Liver (tissue), 9 donors: ENCODE data around the gene CHRNA4. TPM values are rescaled to one million over a fixed set of nuclear protein-coding genes. Genes with fewer than 3 reads are reported as not detected.

Experiments
- DNase-seq: peaks from one replicate; pipeline ENCODE4 v3.0.0-alpha.2; 2017; ENCODE audit warnings: low spot score
- H3K27ac ChIP-seq, 2 donors: one replicate each; pipeline ENCODE4 v1.7.0; 2013; ENCODE audit warnings: inconsistent platforms in 2 of 2, low read length in 2 of 2, control low read depth in 1 of 2, low read depth in 1 of 2, mild to moderate bottlenecking in 1 of 2
- H3K27me3 ChIP-seq, 4 donors: one replicate each; pipeline versions ENCODE4 v1.6.1 to v1.7.0; 2013; ENCODE audit warnings: low read length in 3 of 4, inconsistent platforms in 1 of 4, mild to moderate bottlenecking in 1 of 4, moderate library complexity in 1 of 4; ENCODE audit not compliant: control insufficient read depth in 4 of 4, insufficient read depth in 4 of 4
- H3K36me3 ChIP-seq, 4 donors: one replicate each; pipeline versions ENCODE4 v1.6.1 to v1.7.0; 2013; ENCODE audit warnings: low read length in 3 of 4, mild to moderate bottlenecking in 3 of 4, low read depth in 1 of 4, moderate library complexity in 1 of 4; ENCODE audit not compliant: control insufficient read depth in 4 of 4, insufficient read depth in 3 of 4
- H3K4me1 ChIP-seq, 4 donors: one replicate each; pipeline versions ENCODE4 v1.6.1 to v1.7.0; 2013; ENCODE audit warnings: low read length in 3 of 4, mild to moderate bottlenecking in 3 of 4, moderate library complexity in 1 of 4; ENCODE audit not compliant: control insufficient read depth in 4 of 4, insufficient read depth in 4 of 4
- H3K4me3 ChIP-seq, 3 donors: one replicate each; pipeline versions ENCODE4 v1.6.1 to v1.7.0; 2013; ENCODE audit warnings: low read length in 3 of 3, control low read depth in 1 of 3, low read depth in 1 of 3, mild to moderate bottlenecking in 1 of 3
- H3K9ac ChIP-seq, 2 donors: one replicate each; pipeline ENCODE4 v1.7.0; 2013; ENCODE audit warnings: low read length in 2 of 2, mild to moderate bottlenecking in 2 of 2, moderate library complexity in 2 of 2, control low read depth in 1 of 2, low read depth in 1 of 2
- H3K9me3 ChIP-seq, 4 donors: one replicate each; pipeline versions ENCODE4 v1.6.1 to v1.7.0; 2013; ENCODE audit warnings: low read length in 3 of 4; ENCODE audit not compliant: control insufficient read depth in 4 of 4
- ATF3 ChIP-seq: IDR thresholded peaks from 2 replicates; pipeline ENCODE4 v1.6.1; 2016; ENCODE audit warnings: antibody characterized with exemption
- CTCF ChIP-seq: fragments of 150-350 bp; IDR thresholded peaks from 2 replicates; pipeline ENCODE4 v1.5.1; 2017; ENCODE audit warnings: improper control_type of control experiment, low read depth, low read length; ENCODE audit not compliant: missing input control
- EGR1 ChIP-seq, 2 donors: IDR thresholded peaks; 2 replicates each; pipeline ENCODE4 v1.6.1; 2016 to 2018; ENCODE audit warnings: antibody characterized with exemption in 2 of 2, low read depth in 2 of 2
- FOXA1 ChIP-seq: IDR thresholded peaks from 2 replicates; pipeline ENCODE4 v1.6.1; 2016; ENCODE audit warnings: antibody characterized with exemption
- FOXA2 ChIP-seq: IDR thresholded peaks from 2 replicates; pipeline ENCODE4 v1.6.1; 2016; ENCODE audit warnings: antibody characterized with exemption
- GABPA ChIP-seq, 2 donors: IDR thresholded peaks in 1 of 2; conservative IDR thresholded peaks in 1 of 2; 2 replicates each; pipeline ENCODE4 v1.6.1; 2016; ENCODE audit warnings: antibody characterized with exemption in 2 of 2, mild to moderate bottlenecking in 1 of 2, moderate library complexity in 1 of 2
- HNF4A ChIP-seq, 2 donors: conservative IDR thresholded peaks; 2 replicates each; pipeline ENCODE4 v1.6.1; 2016; ENCODE audit warnings: antibody characterized with exemption in 2 of 2, mild to moderate bottlenecking in 2 of 2
- HNF4G ChIP-seq: IDR thresholded peaks from 2 replicates; pipeline ENCODE4 v1.6.1; 2016; ENCODE audit warnings: antibody characterized with exemption
- JUND ChIP-seq, 2 donors: IDR thresholded peaks; 2 replicates each; pipeline ENCODE4 v1.6.1; 2016; ENCODE audit warnings: antibody characterized with exemption in 2 of 2
- MAX ChIP-seq: IDR thresholded peaks from 2 replicates; pipeline ENCODE4 v1.6.1; 2016; ENCODE audit warnings: antibody characterized with exemption
- NR2F2 ChIP-seq: IDR thresholded peaks from 2 replicates; pipeline ENCODE4 v1.6.1; 2016; ENCODE audit warnings: antibody characterized with exemption
- RAD21 ChIP-seq, 2 donors: IDR thresholded peaks; 2 replicates each; pipeline ENCODE4 v1.6.1; 2016; ENCODE audit warnings: antibody characterized with exemption in 2 of 2, mild to moderate bottlenecking in 2 of 2
- REST ChIP-seq: IDR thresholded peaks from 2 replicates; pipeline ENCODE4 v1.6.1; 2016; ENCODE audit warnings: antibody characterized with exemption, mild to moderate bottlenecking
- RXRA ChIP-seq, 2 donors: IDR thresholded peaks; 2 replicates each; pipeline ENCODE4 v1.6.1; 2017 to 2018; ENCODE audit warnings: antibody characterized with exemption in 2 of 2, mild to moderate bottlenecking in 1 of 2
- SP1 ChIP-seq: IDR thresholded peaks from 2 replicates; pipeline ENCODE4 v1.6.1; 2018; ENCODE audit warnings: antibody characterized with exemption, mild to moderate bottlenecking
- TAF1 ChIP-seq: conservative IDR thresholded peaks from 2 replicates; pipeline ENCODE4 v1.6.1; 2016; ENCODE audit warnings: antibody characterized with exemption, mild to moderate bottlenecking
- YY1 ChIP-seq: IDR thresholded peaks from 2 replicates; pipeline ENCODE4 v1.6.1; 2016; ENCODE audit warnings: antibody characterized with exemption, mild to moderate bottlenecking
- ZBTB33 ChIP-seq: IDR thresholded peaks from 2 replicates; pipeline ENCODE4 v1.6.1; 2016; ENCODE audit warnings: antibody characterized with exemption
- WGBS: extraction: QIAGEN DNeasy Blood & Tissue Kit; methylation state at CpG from one replicate; pipeline ENCODE4 v1.1.7; 2013; 5-methylcytosine and 5-hydroxymethylcytosine counted together
- polyA plus RNA-seq, 2 donors: library from polyadenylated mRNA; stranded (reverse) in 1 of 2; unstranded in 1 of 2; fragments of 200-250 nt in 1 of 2; fragments of >200 nt in 1 of 2; fragmentation: Nextera tagmentation in 1 of 2; extraction: Ambion mirVana in 1 of 2; gene quantifications; one replicate each; pipeline versions ENCODE4 v1.2.1 to v1.2.3, GENCODE V29; 2013 to 2015
- total RNA-seq, 2 donors: library from RNA; depleted of rRNA; stranded (reverse); fragments of >200 nt; gene quantifications; one replicate each; pipeline ENCODE4 v1.2.3, GENCODE V29; 2014
- donor health status: healthy.
- donor health status: healthy.
- donor health status: healthy.
- donor health status: healthy.
- donor health status: healthy.

Gene CHRNA4
- total and polyA plus RNA-seq, 4 donors, result 3.2 to 23.3 (median 6.4) TPM; not detected in 1

GRCh38 chr20:63293871-63294535, 67.1 kb downstream of the CHRNA4 start:
- Histone ChIP-seq H3K36me3 (peaks cover 0 to 2% (median 0%) of the 10 kb centered on the region in 4 donors), H3K9me3 (no peaks in the 10 kb centered on the region), H3K4me1 (peaks cover 4 to 5% (median 5%) of the 10 kb centered on the region in 4 donors), H3K27ac (no peak overlapping the region), H3K4me3 (no peak overlapping the region), H3K9ac (no peak overlapping the region), H3K27me3 (peaks cover 0 to 14% (median 4%) of the 10 kb centered on the region in 4 donors)
- TF ChIP-seq SP1 (no peak), RXRA (IDR thresholded peaks at IDR 0.05) (no peak), HNF4A (conservative IDR thresholded peaks at IDR 0.05) (no peak), FOXA1 (no peak), ZBTB33 (no peak), RAD21 (IDR thresholded peaks at IDR 0.05) (no peak), GABPA (IDR thresholded peaks at IDR 0.05 in 1 of 2, conservative IDR thresholded peaks at IDR 0.05 in 1 of 2) (no peak), EGR1 (IDR thresholded peaks at IDR 0.05; ENCODE audit: low read depth in 2 of 2) (no peak), REST (no peak), JUND (IDR thresholded peaks at IDR 0.05) (no peak), FOXA2 (no peak), MAX (no peak), YY1 (no peak), CTCF (no peak), NR2F2 (no peak), HNF4G (no peak), TAF1 (no peak), ATF3 (no peak)
- 65% methylated on average over 21 of the region's 22 CpGs for WGBS
- no peak for DNase-seq
